Measurements from ENCODE around the gene ANTKMT.
"Not testable (repeated sequence)": the region's sequence is repeated elsewhere in the genome, so short reads cannot be mapped to it uniquely, and the experiment has no call there.

The ANTKMT gene

GRCh38 chr16:712740-713250 lies 8.2 kb upstream of the ANTKMT start:
- TF ChIP-seq CTCF (conservative IDR thresholded peaks at IDR 0.05; ENCODE audit: control insufficient read depth, insufficient read depth, low read depth, low read length), result peak; percentile 47
- H3K4me3 ChIP-seq (ENCODE audit: control insufficient read depth, low read depth, low read length), result not testable (repeated sequence)
- peak; percentile 98 for DNase-seq (ENCODE audit: low read depth)

GRCh38 chr16:714079-714478 lies 6.9 kb upstream of the ANTKMT start:
- H3K4me3 ChIP-seq (ENCODE audit: control insufficient read depth, low read depth, low read length), result no peak overlapping the region
- no peak for DNase-seq (ENCODE audit: low read depth)
- no peak for TF ChIP-seq CTCF (conservative IDR thresholded peaks at IDR 0.05; ENCODE audit: control insufficient read depth, insufficient read depth, low read depth, low read length)

GRCh38 chr16:714558-715476 lies 6.1 kb upstream of the ANTKMT start, which contains the start of gene METRN:
TSS of gene METRN (plus strand) at chr16:715118. CDS start at chr16:715290, 172 bp downstream.
- DNase-seq (ENCODE audit: low read depth), result peak; percentile 76
- H3K4me3 ChIP-seq (ENCODE audit: control insufficient read depth, low read depth, low read length), result peak within 1 kb of the TSS; percentile 49
- no peak for TF ChIP-seq CTCF (conservative IDR thresholded peaks at IDR 0.05; ENCODE audit: control insufficient read depth, insufficient read depth, low read depth, low read length)

GRCh38 chr16:715477-716199 lies 5.3 kb upstream of the ANTKMT start:
- peak; percentile 20 for DNase-seq (ENCODE audit: low read depth)
- no peak for TF ChIP-seq CTCF (conservative IDR thresholded peaks at IDR 0.05; ENCODE audit: control insufficient read depth, insufficient read depth, low read depth, low read length)
- peak overlapping the region; percentile 49 for H3K4me3 ChIP-seq (ENCODE audit: control insufficient read depth, low read depth, low read length)

- no peak for TF ChIP-seq CTCF (conservative IDR thresholded peaks at IDR 0.05; ENCODE audit: control insufficient read depth, insufficient read depth, low read depth, low read length)
- peak; percentile 48 for DNase-seq (ENCODE audit: low read depth)
- peak overlapping the region; percentile 49 for H3K4me3 ChIP-seq (ENCODE audit: control insufficient read depth, low read depth, low read length)
These were observed 4.8 kb upstream of the ANTKMT start for GRCh38 chr16:716200-716568.

- TF ChIP-seq CTCF (conservative IDR thresholded peaks at IDR 0.05; ENCODE audit: control insufficient read depth, insufficient read depth, low read depth, low read length), result no peak
- H3K4me3 ChIP-seq (ENCODE audit: control insufficient read depth, low read depth, low read length), result no peak overlapping the region
These were observed 4.1 kb upstream of the ANTKMT start for GRCh38 chr16:716768-717325.

More at GRCh38 chr16:716768-717325, 4.1 kb upstream of the ANTKMT start:
- DNase-seq (ENCODE audit: low read depth), result no peak

Measured in fibroblast of mammary gland (primary cell).